ENCODE results near the gene MASTL.
"Not testable (repeated sequence)": the region's sequence is repeated elsewhere in the genome, so short reads cannot be mapped to it uniquely, and the experiment has no call there.

The MASTL gene

GRCh38 chr10:27155066-27155754 lies at the start of gene MASTL:
MASTL (plus strand) TSS chr10:27155352; CDS start chr10:27155427, 75 bp downstream.
- Mint-ChIP-seq H3K4me3 (peak within 1 kb of the TSS; percentile 94), H3K36me3 (peaks cover 19% of the 10 kb centered on the region), H3K27ac (peak within 1 kb of the TSS; percentile 100), H3K4me1 (peaks cover 29% of the 10 kb centered on the region), H3K27me3 (no peaks in the 10 kb centered on the region), H3K9me3 (no peaks in the 10 kb centered on the region)
- ATAC-seq (ENCODE audit: low read depth) (peak; percentile 81), DNase-seq (ENCODE audit: low spot score in 2 of 2) (peak; percentile 95 to 97)

GRCh38 chr10:27108165-27108564 lies 47.0 kb upstream of the MASTL start:
- ATAC-seq (ENCODE audit: low read depth) = no peak
- Mint-ChIP-seq H3K4me3 (no peak overlapping the region), H3K9me3 (no peaks in the 10 kb centered on the region), H3K27ac (no peak overlapping the region), H3K4me1 (no peaks in the 10 kb centered on the region), H3K27me3 (no peaks in the 10 kb centered on the region), H3K36me3 (peaks cover 26% of the 10 kb centered on the region)
- DNase-seq (ENCODE audit: low spot score in 2 of 2) = no peak

GRCh38 chr10:27134371-27134770 lies 20.8 kb upstream of the MASTL start:
- H3K27me3 Mint-ChIP-seq = no peaks in the 10 kb centered on the region
- no peak overlapping the region for H3K27ac Mint-ChIP-seq
- DNase-seq (ENCODE audit: low spot score in 2 of 2) (no peak), ATAC-seq (ENCODE audit: low read depth) (no peak)
- no peak overlapping the region for H3K4me3 Mint-ChIP-seq
- H3K4me1 Mint-ChIP-seq = peaks cover 5% of the 10 kb centered on the region
- no peaks in the 10 kb centered on the region for H3K9me3 Mint-ChIP-seq
- H3K36me3 Mint-ChIP-seq = peaks cover 31% of the 10 kb centered on the region

- H3K4me3 Mint-ChIP-seq = no peak overlapping the region
- peaks cover 21% of the 10 kb centered on the region for H3K36me3 Mint-ChIP-seq
- DNase-seq (ENCODE audit: low spot score in 2 of 2) (no peak), ATAC-seq (ENCODE audit: low read depth) (peak; percentile 46)
- H3K9me3 Mint-ChIP-seq = no peaks in the 10 kb centered on the region
- peaks cover 5% of the 10 kb centered on the region for H3K4me1 Mint-ChIP-seq
- no peaks in the 10 kb centered on the region for H3K27me3 Mint-ChIP-seq
- no peak overlapping the region for H3K27ac Mint-ChIP-seq
Observed at GRCh38 chr10:27138277-27138676, 16.9 kb upstream of the MASTL start.

GRCh38 chr10:27143686-27144085 lies 11.5 kb upstream of the MASTL start:
- H3K4me3 Mint-ChIP-seq = no peak overlapping the region
- H3K9me3 Mint-ChIP-seq = no peaks in the 10 kb centered on the region
- H3K27ac Mint-ChIP-seq = no peak overlapping the region
- ATAC-seq (ENCODE audit: low read depth) (no peak), DNase-seq (ENCODE audit: low spot score in 2 of 2) (no peak)
- no peaks in the 10 kb centered on the region for H3K27me3 Mint-ChIP-seq
- peaks cover 26% of the 10 kb centered on the region for H3K36me3 Mint-ChIP-seq
- H3K4me1 Mint-ChIP-seq = peaks cover 3% of the 10 kb centered on the region

- DNase-seq (ENCODE audit: low spot score in 2 of 2) (no peak), ATAC-seq (ENCODE audit: low read depth) (peak; percentile 26)
- Mint-ChIP-seq H3K4me1 (peaks cover 6% of the 10 kb centered on the region), H3K36me3 (peaks cover 25% of the 10 kb centered on the region), H3K4me3 (no peak overlapping the region), H3K27me3 (no peaks in the 10 kb centered on the region), H3K27ac (no peak overlapping the region), H3K9me3 (no peaks in the 10 kb centered on the region)
Observed at GRCh38 chr10:27145937-27146336, 9.2 kb upstream of the MASTL start.

- Mint-ChIP-seq H3K27ac (no peak overlapping the region), H3K4me1 (peaks cover 12% of the 10 kb centered on the region), H3K27me3 (no peaks in the 10 kb centered on the region), H3K4me3 (no peak overlapping the region), H3K36me3 (peaks cover 27% of the 10 kb centered on the region), H3K9me3 (no peaks in the 10 kb centered on the region)
- ATAC-seq (ENCODE audit: low read depth) (no peak), DNase-seq (ENCODE audit: low spot score in 2 of 2) (no peak)
Observed at GRCh38 chr10:27147701-27148100, 7.5 kb upstream of the MASTL start.

- Mint-ChIP-seq H3K27ac (no peak overlapping the region), H3K4me1 (peaks cover 22% of the 10 kb centered on the region), H3K4me3 (no peak overlapping the region), H3K36me3 (peaks cover 28% of the 10 kb centered on the region), H3K27me3 (no peaks in the 10 kb centered on the region), H3K9me3 (no peaks in the 10 kb centered on the region)
- DNase-seq (ENCODE audit: low spot score in 2 of 2) (no peak), ATAC-seq (ENCODE audit: low read depth) (no peak)
Observed at GRCh38 chr10:27150261-27150660, 4.9 kb upstream of the MASTL start.

- H3K4me1 Mint-ChIP-seq = peaks cover 29% of the 10 kb centered on the region
Observed at GRCh38 chr10:27152687-27153086, 2.5 kb upstream of the MASTL start.

GRCh38 chr10:27153329-27153728 lies 1.8 kb upstream of the MASTL start:
- ATAC-seq (ENCODE audit: low read depth) (no peak), DNase-seq (ENCODE audit: low spot score in 2 of 2) (no peak)
- Mint-ChIP-seq H3K4me3 (peak overlapping the region; percentile 94), H3K27me3 (no peaks in the 10 kb centered on the region), H3K4me1 (peaks cover 30% of the 10 kb centered on the region), H3K27ac (peak overlapping the region; percentile 100), H3K9me3 (no peaks in the 10 kb centered on the region), H3K36me3 (peaks cover 19% of the 10 kb centered on the region)

More at GRCh38 chr10:27152687-27153086, 2.5 kb upstream of the MASTL start:
- Mint-ChIP-seq H3K27me3 (no peaks in the 10 kb centered on the region), H3K36me3 (peaks cover 22% of the 10 kb centered on the region), H3K9me3 (no peaks in the 10 kb centered on the region), H3K27ac (peak overlapping the region; percentile 100), H3K4me3 (peak overlapping the region; percentile 94)
- ATAC-seq (ENCODE audit: low read depth) = no peak
- no peak for DNase-seq (ENCODE audit: low spot score in 2 of 2)

GRCh38 chr10:27153845-27154193 lies 1.3 kb upstream of the MASTL start:
- H3K36me3 Mint-ChIP-seq = peaks cover 18% of the 10 kb centered on the region
- peak; percentile 0 for ATAC-seq (ENCODE audit: low read depth)
- peaks cover 30% of the 10 kb centered on the region for H3K4me1 Mint-ChIP-seq
- no peak for DNase-seq (ENCODE audit: low spot score in 2 of 2)
- H3K9me3 Mint-ChIP-seq = no peaks in the 10 kb centered on the region
- peak overlapping the region; percentile 94 for H3K4me3 Mint-ChIP-seq
- H3K27me3 Mint-ChIP-seq = no peaks in the 10 kb centered on the region
- H3K27ac Mint-ChIP-seq = peak overlapping the region; percentile 100

- not testable (repeated sequence) for H3K9me3 Mint-ChIP-seq; DNase-seq (ENCODE audit: low spot score in 2 of 2); H3K27me3 Mint-ChIP-seq; ATAC-seq (ENCODE audit: low read depth)
- Mint-ChIP-seq H3K36me3 (peaks cover 19% of the 10 kb centered on the region), H3K4me3 (peak overlapping the region; percentile 94), H3K27ac (peak overlapping the region; percentile 100), H3K4me1 (peaks cover 27% of the 10 kb centered on the region)
Observed at GRCh38 chr10:27156566-27156965, 1.4 kb downstream of the MASTL start.

GRCh38 chr10:27157150-27157549 lies 2.0 kb downstream of the MASTL start:
- ATAC-seq (ENCODE audit: low read depth) = no peak
- H3K4me3 Mint-ChIP-seq = peak overlapping the region; percentile 74
- H3K36me3 Mint-ChIP-seq = peaks cover 17% of the 10 kb centered on the region
- peak overlapping the region; percentile 100 for H3K27ac Mint-ChIP-seq
- peaks cover 26% of the 10 kb centered on the region for H3K4me1 Mint-ChIP-seq
- H3K27me3 Mint-ChIP-seq = no peaks in the 10 kb centered on the region
- H3K9me3 Mint-ChIP-seq = no peaks in the 10 kb centered on the region
- no peak for DNase-seq (ENCODE audit: low spot score in 2 of 2)

GRCh38 chr10:27158421-27158820 lies 3.3 kb downstream of the MASTL start:
- Mint-ChIP-seq H3K27me3 (no peaks in the 10 kb centered on the region), H3K4me1 (peaks cover 16% of the 10 kb centered on the region), H3K4me3 (no peak overlapping the region), H3K27ac (no peak overlapping the region), H3K9me3 (no peaks in the 10 kb centered on the region), H3K36me3 (peaks cover 12% of the 10 kb centered on the region)
- DNase-seq (ENCODE audit: low spot score in 2 of 2) (no peak), ATAC-seq (ENCODE audit: low read depth) (no peak)

GRCh38 chr10:27169849-27170248 lies 14.7 kb downstream of the MASTL start:
- H3K9me3 Mint-ChIP-seq = no peaks in the 10 kb centered on the region
- no peak overlapping the region for H3K27ac Mint-ChIP-seq
- peaks cover 12% of the 10 kb centered on the region for H3K36me3 Mint-ChIP-seq
- no peak for ATAC-seq (ENCODE audit: low read depth)
- no peak for DNase-seq (ENCODE audit: low spot score in 2 of 2)
- no peaks in the 10 kb centered on the region for H3K27me3 Mint-ChIP-seq
- H3K4me3 Mint-ChIP-seq = no peak overlapping the region
- peaks cover 3% of the 10 kb centered on the region for H3K4me1 Mint-ChIP-seq
